Measurements from ENCODE around the gene HCK.
"Not testable (repeated sequence)": the region's sequence is repeated elsewhere in the genome, so short reads cannot be mapped to it uniquely, and the experiment has no call there.

The HCK gene

GRCh38 chr20:32029561-32029960 is 22.5 kb upstream of the HCK start:
- no peak for DNase-seq

- peak; percentile 84 for DNase-seq
Measured at GRCh38 chr20:32031007-32031958, 20.8 kb upstream of the HCK start.

DNA sequence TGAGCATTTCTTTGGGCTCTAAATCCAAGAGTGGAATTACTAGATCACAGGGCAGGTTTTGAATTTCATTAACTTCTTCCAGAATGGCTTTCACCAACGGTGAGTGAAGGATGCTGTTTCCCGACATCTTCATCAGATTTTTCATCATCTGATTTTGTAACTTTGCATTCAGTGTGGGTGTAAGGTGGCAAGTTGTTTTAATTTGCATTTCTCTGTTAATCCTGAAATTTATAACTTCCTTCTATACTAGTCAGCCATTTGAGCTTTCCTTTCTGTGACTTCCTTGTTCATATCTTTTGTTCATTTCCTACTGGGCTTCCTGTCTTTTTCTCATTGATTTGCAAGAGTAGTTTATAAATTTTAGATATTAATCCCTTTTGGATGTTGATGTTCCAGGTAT is 18.7 kb upstream of the HCK start:
- DNase-seq: no peak

DNA sequence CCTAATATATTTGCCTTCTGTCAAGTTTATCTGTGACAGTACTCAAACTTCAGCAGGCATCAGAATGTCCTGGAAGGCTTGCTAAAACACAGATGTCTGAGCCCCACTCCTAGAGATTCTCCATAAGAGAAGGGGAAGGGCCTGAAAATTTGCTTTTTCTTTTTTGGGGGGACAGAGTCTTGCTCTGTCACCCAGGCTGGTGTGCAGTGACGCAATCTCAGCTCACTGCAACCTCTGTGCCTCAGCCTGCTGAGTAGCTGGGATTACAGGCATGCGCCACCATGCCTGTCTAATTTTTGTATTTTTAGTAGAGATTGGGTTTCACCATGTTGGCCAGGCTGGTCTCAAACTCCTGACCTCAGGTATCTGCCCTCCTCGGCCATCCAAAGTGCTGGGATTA is 18.3 kb upstream of the HCK start:
- DNase-seq: not testable (repeated sequence)

DNA sequence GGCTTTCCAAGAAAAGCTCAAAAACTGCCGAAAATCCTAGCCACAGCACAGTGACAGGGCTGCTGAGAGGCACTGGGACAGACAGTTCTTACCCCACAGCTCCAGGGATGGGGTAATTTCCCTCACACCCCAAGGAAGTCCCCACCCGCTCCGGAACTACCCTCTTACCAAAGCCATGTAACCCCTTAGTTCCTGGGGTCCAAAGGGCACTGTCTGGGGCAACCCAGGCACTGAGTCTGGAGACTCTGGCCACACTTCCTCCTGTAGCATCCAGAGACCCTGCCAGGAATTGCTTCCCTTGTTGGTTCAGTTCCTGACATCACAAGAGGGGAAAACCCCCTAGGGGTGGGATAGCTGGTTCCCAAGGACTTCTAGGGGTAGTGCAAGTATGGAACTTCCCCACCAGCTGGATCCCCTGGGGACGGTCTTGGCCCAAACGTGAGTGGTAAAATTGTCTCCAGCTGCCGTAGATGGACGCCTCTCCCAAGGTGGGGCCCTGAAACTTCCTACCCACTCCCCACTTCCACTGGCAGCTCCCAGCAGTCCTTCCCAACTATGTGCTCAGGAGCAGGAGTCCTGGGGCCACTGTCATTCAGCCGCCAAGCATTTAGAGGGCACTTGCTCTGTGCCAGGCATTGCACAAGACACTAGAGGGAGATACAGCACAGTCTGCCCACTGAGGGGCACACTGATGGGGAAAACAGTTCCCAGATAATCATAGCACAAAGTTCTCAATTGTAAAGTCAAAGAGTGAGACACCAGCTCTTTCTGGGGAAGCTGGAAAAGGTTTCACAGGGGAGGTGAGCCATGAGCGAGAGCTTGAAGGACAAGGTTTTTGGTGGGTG is 17.2 kb upstream of the HCK start:
- peak; percentile 59 for DNase-seq

DNA sequence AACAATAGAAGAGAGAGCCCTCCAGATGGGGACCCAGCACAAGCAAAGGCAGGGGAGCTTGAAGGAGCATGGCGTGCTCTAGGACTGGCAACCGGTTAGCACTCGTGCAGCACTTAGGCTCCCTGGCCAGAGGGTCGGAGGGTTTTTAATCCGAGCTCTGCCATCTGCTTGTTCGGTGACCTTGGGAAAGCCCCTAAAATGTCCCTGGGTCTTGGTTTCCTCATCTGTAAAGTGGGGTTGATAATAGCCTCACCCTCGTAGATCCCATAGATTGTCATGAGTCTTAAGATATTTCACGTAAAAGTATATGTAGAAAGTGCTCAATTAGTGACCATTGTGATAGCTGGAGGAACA is 16.6 kb upstream of the HCK start:
- DNase-seq: no peak

DNA sequence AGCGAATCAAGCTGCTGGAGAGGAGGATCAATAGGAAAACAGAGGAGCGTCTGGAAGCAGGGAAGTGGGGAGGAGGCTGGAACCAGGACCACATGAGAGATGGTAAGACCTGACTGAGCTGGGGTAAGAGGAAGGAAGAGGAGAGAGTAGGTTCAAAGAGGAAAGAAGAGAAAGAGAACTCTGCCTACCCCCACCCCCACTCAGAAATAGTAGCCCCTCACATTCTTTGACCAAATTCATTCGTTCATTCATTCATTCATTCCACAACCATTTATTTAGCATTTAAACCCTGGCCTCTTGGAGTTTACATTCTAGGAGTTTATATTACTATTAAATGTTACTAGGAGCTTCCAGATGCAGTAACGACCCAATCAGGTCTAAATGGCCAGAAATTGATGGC is 15.8 kb upstream of the HCK start:
- no peak for DNase-seq

DNA sequence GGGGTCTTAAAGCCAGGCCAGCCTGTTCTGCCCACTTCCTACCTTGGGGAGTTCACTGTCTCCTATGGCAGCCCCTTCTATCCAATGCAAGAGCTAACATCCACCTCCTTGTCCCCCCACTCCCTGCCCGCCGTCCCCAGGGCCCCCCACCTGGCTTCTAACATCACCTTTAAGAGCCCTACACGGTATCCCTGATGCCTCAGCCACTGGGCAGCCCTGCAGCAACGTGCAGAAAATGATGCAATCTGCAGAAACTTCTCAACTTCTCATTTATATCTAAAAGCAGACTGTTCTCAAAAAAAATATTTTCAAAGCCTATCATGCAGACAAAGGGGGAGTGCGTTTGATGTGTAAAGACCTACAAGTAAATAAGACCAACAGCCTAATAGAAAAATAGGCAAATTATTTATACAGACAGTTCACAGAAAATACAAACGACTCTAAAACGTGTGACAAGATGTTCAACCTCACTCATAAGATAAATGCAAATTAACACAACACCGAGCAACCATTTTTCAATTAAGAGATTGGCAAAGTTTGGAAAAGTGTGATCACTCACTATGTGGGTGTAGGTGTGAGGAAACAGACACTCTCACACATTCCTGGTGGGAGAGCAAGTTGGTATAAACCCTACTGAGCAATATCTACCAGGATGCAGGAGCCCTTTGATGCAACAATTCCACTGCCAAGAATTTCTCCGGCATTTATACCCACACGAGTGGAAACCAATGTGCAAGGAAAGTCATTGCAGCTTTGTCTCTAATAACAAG is 15.1 kb upstream of the HCK start:
- peak; percentile 95 for DNase-seq

DNA sequence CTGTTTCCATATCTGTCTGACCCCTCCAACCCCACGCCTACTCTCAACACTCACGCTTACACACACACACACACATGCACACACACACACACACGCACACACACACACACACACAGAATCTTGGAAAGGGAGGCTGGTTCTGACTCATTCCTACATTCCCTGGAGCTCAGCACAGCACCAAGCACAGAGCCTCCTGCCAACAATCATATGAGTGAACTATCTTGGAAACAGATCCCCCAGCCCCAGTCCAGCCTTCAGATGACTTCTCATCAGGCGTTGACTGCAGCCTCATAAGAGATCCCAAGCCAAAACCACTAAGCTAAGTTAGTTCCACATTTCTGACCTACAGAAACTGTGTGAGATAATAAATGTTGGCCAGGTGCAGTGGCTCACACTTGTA is 14.1 kb upstream of the HCK start:
- DNase-seq: peak; percentile 73

DNA sequence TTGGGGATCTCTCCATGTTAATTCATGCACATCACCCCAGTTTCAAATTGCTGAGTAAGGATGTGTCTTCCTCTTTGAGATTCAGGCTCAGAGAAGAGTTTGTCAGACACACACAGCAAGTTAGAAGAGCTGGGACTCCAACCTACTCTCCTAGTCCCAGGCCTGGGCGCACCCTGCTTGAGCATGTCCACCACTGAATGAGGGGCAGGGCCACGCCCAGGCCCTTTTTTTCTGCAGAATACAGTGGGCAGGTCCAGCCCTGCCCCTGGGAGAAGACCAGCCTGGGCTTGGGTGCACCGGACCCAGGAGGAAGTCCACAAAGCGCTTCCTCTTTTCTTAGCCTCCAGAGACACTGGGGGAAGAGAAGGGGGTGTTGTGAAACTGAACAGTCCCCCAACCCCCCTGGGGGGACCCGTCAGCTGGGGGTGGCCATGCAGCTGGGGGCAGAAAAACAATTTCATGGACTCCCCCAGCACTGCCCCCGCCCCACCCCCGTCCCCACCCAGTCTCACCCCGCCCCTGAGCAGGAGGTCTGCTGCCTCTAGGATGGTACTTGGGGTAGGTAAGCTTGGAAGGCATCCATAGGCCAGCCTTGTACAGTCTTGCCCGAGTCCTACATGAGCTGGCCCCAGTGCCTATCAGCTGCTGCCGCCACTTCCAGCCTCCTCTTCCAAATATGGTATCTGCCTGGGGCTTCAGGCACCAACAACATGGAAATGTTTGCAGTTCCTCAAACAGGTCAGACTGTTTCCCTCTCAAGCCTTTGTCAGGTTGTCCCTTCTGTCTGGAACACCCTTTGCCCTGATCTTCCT is 11.7 kb upstream of the HCK start:
- peak; percentile 91 for DNase-seq

- no peak for DNase-seq
Measured at GRCh38 chr20:32045999-32046398, 6.0 kb upstream of the HCK start.

DNA sequence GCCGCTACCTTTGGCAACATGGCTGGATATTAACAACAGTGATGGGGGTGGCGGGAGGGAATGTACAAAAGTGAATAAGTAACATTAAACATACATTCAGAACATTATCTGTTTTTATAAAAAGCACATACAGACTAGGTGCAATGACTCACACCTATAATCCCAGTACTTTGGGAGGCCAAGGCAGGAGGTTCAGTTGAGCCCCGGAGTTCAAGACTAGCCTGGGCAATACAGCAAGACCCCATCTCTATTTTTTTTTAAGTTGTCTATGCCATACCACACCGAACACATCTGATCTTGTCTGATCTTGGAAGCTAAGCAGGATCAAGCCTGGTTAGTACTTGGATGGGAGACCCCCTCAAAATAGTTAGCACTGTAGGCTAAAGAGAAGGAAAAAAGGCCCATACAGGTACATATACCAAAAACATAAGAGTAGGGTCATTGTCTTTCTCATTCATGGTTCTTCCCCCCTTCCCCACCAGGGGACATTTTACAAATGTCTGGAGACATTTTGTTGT is 1.7 kb upstream of the HCK start:
- DNase-seq: no peak

DNA sequence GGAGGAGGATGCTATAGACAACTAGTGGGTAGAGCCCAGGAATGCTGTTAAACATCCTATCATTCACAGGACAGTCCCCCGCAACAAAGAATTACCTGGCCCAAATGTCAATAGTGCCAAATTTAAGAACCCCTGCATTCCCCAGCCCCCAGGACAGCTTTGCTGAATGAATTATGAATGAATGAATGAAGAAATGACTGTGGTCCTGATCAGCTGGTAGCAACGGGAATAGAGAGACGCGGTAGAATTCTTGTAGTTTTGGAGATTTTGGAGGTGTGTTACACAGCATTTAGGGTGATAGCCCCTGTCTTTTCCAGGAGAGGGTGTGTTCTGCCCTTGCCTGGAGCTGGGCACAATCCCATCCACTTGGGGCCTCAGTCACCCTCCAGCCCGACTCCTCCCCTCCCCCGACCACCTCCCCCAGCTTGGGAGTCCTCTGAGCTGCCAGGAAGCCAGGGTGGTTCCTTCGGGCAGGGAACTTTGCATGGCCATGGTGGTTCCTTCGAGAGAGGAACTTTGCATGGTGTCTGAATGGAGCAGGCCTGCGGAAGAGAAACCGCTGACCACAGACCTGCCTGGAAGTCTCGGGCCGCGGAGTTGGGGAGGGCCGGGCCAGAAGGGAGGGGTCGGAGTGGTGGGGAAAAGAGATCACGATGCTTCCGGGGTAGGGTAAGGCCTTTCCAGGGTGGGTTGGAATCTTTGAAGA is 1.0 kb upstream of the HCK start:
- peak; percentile 65 for DNase-seq

GRCh38 chr20:32051720-32052089 is 337 bp upstream of the HCK start:
- no peak for DNase-seq

DNA sequence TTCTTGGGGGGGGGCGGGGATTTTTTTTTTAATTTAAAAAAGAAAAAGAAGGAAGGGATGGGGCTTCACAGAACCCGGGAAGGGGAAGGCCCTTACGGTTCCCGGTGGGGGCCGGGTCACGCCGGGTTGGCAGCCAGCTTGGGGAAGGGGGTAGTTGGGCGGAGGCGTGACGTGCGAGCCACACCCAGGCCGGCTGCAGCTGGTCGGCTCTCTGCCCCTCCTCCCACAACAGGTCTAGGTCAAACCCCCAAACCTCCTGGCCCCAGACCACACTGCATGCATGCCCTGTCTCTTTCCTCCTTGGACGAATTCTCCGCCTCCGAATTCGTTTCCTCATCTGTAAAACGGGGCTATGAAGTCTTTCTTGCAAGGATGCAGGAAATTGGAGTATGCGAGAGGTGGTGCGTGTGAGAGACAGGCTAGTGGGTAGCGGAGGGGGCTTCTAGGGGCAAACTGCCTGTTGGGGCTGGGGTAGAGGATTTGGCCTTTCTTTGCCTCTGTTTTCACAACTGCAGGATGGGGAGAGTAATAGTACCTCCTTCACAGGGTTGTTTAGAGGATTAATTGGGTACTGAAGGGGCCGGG is 828 bp downstream of the HCK start:
- no peak for DNase-seq

- no peak for DNase-seq
Measured at GRCh38 chr20:32053648-32054047, 1.6 kb downstream of the HCK start.

DNA sequence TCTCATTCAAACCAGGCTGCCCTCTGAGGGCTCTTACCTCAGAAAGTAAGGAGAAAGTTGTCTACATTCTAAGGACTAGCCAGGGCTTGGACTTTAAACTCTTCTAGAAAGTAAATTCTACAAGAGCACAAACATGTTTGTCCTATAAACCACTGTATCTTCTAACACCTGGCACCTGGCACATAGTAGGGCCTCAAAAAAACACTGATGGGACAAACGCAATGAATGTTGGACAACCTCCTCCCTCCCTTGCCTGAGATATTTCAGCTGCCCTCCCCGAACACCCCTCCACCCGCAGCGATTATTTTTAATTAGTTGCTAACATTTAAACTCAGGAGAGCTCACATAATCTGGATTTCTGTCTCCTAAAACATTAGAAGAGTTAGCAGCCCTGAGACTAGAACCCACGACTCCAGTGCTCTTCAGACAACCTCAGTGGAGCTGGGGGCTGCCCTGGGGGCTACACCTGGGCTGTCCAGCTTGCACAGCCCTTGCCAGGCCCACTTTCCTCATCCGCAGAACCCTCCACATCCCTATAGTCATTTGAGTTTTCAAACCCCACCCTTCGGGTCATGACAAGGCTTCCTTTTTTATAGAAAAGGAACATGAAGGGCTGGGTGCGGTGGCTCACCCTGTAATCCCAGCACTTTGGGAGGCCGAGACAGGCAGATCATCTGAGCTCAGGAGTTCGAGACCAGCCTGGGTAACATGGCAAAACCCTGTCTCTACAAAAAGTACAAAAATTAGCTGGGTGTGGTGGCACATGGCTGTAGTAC is 4.9 kb downstream of the HCK start:
- DNase-seq: no peak

DNA sequence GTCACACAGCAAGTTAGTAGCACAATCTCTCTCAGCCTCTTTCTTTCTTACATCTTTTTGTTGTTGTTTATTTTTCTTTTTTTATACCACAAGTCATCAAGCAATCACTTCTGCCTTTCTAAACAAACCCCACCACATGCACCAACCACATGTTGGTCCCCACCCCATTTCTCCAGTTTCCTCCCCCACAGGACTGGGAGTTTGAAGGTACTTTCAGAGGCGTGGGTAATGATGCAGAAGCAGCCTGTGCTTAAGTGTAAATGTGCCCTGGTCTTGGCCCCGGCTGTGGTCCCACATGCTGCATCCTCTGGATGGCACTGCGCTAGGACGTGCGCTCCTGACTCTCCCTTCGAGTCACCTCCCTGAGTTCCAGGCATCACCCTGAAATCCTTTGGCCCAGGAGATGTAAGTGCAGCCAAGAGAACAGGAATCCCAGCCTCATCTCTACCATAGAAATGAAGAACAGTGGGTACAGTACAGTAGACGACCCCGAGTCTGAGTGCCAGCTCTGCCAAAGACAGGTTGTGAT is 5.7 kb downstream of the HCK start:
- DNase-seq: no peak

GRCh38 chr20:32059189-32059588 is 7.1 kb downstream of the HCK start:
- no peak for DNase-seq

DNA sequence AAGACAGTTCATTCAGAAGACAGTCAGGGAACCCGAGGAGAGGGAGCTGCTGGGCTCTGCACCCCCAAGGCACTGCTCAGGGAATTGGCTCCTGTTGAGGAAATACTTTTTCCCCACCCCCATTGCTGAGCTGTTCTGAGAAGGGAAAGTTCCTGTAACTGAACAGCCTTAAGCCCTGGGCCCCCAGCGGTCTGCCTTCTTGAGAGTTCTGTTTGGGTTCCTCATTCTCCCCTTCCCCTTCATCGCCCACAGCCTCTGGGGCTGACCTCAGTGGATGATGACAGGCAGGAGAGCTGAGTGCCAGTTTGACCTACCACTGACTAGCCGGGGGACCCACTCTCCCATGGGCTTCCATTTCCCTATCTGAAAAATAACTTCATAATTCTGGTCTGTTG is 10.7 kb downstream of the HCK start:
- peak; percentile 80 for DNase-seq
